Measurements from ENCODE around the gene KLK15. TPM values are rescaled to one million over a fixed set of nuclear protein-coding genes. Genes with fewer than 3 reads are reported as not detected.

The KLK15 gene
- 1.2 TPM for total RNA-seq (ENCODE audit: insufficient read depth, low replicate concordance)

DNA sequence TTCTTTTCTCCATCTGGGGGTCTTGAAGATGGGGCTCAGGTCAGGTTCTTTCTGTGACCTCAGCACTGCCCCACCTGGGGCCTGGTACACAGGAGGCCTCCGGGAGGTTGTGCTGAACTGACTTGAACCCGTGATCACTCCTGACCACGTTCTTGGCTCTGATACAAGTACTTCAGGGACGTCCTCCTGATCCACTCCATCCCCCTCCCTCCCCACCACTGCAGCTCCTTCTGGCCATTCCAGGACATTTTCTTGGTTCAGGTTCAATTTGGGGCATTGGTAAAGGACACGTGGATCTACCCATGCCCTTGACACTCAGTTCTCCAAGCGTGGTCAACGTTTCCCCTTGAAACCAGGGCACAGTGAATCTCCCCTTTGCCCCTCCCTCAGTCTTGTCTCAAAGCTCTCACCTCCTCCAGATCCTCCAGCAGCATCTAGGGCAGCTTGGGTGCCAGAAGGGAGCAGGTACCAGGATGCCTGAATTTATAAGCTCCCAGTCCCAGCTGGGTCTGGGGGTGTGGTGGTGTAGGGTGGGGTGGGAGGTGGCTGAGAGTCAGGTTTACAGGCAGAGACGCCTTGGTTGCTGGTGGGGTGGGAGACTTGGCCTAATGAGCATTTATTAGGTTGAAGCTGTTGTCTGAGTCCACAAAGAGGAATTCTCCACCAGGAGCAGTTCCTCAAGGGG lies at the start of gene KLK15:
Gene KLK15 (minus strand): TSS at position 458 of the 685 bp plus-strand sequence. CDS start 2,082 bp downstream, outside the sequence.
- DNase-seq (ENCODE audit: low spot score) = no peak

DNA sequence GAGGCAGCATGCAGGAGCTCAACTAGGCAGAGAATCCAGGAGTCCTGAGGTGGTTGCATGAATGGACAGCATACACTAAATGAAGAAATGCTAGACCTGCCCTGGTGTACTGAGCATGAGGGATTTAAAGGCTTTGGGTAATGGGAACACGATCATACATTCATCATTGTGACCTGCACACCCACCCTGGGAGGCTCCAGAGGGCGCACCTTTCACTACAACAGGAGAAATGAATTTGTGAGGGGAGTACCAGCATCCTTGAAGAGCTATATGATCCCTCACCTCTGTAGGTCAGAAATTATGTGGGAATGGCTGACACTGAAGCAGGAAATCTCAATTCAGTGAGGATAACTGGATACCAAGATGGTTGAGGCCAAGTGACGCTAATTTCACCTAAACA lies 48.8 kb upstream of the KLK15 start:
- DNase-seq (ENCODE audit: low spot score) = no peak

GRCh38 chr19:50880241-50880640 lies 46.9 kb upstream of the KLK15 start:
- no peak for DNase-seq (ENCODE audit: low spot score)

DNA sequence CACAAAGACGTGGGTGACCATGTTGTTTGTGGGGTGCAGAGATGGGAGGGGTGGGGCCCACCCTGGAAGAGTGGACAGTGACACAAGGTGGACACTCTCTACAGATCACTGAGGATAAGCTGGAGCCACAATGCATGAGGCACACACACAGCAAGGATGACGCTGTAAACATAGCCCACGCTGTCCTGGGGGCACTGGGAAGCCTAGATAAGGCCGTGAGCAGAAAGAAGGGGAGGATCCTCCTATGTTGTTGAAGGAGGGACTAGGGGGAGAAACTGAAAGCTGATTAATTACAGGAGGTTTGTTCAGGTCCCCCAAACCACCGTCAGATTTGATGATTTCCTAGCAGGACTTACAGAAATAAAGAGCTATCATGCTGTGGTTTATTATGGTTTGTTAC lies 45.5 kb upstream of the KLK15 start:
- no peak for DNase-seq (ENCODE audit: low spot score)

GRCh38 chr19:50877338-50877737 lies 44.0 kb upstream of the KLK15 start:
- no peak for DNase-seq (ENCODE audit: low spot score)

DNA sequence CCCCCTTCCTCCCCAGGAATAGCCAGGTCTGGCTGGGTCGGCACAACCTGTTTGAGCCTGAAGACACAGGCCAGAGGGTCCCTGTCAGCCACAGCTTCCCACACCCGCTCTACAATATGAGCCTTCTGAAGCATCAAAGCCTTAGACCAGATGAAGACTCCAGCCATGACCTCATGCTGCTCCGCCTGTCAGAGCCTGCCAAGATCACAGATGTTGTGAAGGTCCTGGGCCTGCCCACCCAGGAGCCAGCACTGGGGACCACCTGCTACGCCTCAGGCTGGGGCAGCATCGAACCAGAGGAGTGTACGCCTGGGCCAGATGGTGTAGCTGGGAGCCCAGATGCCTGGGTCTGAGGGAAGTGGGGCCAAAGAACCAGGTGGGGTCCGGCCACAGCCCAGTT lies 43.1 kb upstream of the KLK15 start:
- no peak for DNase-seq (ENCODE audit: low spot score)

DNA sequence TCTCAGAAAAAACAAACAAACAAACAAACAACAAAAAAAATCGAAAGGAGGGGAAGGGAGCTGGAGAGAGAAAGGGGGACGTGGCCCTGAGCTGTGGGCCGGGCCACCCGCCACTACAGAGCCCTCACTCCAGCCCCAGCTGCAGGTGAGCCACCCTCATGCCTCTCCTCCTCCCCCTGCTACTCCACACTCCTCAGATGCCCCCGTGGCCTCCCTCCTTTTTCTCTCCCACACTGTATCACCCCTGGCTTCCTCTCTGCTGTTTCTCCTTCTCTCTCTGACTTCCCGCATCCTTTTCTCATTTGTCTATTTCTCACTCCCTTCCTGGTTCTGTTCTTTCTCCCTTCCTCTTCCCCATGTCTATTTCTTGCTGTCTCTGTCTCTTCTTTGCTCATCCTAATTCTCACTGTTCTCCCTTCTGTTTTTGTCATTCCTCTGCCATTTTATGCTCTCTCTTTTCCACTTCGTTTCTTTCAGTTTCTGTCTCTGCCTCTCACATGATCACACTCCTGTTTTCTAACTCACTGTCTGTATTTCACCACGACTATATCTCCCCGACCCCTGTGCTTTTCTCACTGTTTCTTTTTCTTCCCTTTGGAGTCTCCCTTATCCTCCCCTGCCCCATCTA lies 42.5 kb upstream of the KLK15 start:
- DNase-seq (ENCODE audit: low spot score) = no peak

DNA sequence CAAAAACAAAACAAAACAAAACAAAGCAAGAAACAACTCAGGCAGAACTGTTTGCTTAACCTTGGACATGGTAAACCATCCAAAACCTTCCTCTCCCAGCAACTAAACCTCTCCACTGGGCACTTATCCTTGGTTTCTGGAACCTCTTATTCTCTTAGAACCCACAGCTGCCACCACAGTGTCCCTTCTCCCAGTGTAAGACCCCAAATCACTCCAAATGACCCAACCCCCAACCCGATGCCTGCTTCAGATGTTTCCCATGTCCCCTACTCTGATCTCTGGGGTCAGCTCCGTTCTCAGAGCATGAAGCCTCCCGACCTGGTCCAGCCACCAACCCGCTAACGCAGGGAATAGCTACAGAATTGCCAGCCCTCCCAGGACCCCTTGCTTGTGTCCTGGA lies 40.8 kb upstream of the KLK15 start:
- no peak for DNase-seq (ENCODE audit: low spot score)

DNA sequence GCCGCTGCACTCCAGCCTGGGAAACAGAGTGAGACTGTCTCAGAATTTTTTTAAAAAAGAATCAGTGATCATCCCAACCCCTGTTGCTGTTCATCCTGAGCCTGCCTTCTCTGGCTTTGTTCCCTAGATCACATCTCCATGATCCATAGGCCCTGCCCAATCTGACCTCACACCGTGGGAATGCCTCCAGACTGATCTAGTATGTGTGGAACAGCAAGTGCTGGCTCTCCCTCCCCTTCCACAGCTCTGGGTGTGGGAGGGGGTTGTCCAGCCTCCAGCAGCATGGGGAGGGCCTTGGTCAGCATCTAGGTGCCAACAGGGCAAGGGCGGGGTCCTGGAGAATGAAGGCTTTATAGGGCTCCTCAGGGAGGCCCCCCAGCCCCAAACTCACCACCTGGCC lies 39.7 kb upstream of the KLK15 start, which contains the start of gene KLK2:
Gene KLK2 (plus strand): TSS at position 384 of the 400 bp plus-strand sequence. CDS start 35 bp downstream, outside the sequence.
- DNase-seq (ENCODE audit: low spot score) = peak; percentile 13

GRCh38 chr19:50870417-50871089 lies 37.2 kb upstream of the KLK15 start:
- DNase-seq (ENCODE audit: low spot score) = no peak

DNA sequence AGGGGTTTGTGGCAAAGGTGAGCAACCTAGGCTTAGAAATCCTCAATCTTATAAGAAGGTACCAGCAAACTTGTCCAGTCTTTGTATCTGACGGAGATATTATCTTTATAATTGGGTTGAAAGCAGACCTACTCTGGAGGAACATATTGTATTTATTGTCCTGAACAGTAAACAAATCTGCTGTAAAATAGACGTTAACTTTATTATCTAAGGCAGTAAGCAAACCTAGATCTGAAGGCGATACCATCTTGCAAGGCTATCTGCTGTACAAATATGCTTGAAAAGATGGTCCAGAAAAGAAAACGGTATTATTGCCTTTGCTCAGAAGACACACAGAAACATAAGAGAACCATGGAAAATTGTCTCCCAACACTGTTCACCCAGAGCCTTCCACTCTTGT lies 36.1 kb upstream of the KLK15 start:
- DNase-seq (ENCODE audit: low spot score) = no peak

DNA sequence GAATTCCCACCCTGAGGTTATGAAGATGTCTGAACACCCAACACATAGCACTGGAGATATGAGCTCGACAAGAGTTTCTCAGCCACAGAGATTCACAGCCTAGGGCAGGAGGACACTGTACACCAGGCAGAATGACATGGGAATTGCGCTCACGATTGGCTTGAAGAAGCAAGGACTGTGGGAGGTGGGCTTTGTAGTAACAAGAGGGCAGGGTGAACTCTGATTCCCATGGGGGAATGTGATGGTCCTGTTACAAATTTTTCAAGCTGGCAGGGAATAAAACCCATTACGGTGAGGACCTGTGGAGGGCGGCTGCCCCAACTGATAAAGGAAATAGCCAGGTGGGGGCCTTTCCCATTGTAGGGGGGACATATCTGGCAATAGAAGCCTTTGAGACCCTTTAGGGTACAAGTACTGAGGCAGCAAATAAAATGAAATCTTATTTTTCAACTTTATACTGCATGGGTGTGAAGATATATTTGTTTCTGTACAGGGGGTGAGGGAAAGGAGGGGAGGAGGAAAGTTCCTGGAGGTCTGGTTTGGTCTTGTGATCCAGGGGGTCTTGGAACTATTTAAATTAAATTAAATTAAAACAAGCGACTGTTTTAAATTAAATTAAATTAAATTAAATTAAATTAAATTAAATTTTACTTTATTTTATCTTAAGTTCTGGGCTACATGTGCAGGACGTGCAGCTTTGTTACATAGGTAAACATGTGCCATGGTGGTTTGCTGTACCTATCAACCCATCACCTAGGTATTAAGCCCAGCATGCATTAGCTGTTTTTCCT lies 28.3 kb upstream of the KLK15 start:
- no peak for DNase-seq (ENCODE audit: low spot score)

DNA sequence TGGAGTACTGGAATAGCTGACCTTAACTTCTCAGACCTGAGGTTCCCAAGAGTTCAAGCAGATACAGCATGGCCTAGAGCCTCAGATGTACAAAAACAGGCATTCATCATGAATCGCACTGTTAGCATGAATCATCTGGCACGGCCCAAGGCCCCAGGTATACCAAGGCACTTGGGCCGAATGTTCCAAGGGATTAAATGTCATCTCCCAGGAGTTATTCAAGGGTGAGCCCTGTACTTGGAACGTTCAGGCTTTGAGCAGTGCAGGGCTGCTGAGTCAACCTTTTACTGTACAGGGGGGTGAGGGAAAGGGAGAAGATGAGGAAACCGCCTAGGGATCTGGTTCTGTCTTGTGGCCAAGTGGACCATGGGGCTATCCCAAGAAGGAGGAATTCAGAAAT lies 27.6 kb upstream of the KLK15 start:
- DNase-seq (ENCODE audit: low spot score) = no peak

GRCh38 chr19:50859849-50860248 lies 26.5 kb upstream of the KLK15 start:
- DNase-seq (ENCODE audit: low spot score) = no peak

GRCh38 chr19:50858886-50859285 lies 25.5 kb upstream of the KLK15 start:
- DNase-seq (ENCODE audit: low spot score) = no peak

DNA sequence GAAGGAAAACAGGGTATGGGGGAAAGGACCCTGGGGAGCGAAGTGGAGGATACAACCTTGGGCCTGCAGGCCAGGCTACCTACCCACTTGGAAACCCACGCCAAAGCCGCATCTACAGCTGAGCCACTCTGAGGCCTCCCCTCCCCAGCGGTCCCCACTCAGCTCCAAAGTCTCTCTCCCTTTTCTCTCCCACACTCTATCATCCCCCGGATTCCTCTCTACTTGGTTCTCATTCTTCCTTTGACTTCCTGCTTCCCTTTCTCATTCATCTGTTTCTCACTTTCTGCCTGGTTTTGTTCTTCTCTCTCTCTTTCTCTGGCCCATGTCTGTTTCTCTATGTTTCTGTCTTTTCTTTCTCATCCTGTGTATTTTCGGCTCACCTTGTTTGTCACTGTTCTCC lies 24.0 kb upstream of the KLK15 start:
- DNase-seq (ENCODE audit: low spot score) = no peak

DNA sequence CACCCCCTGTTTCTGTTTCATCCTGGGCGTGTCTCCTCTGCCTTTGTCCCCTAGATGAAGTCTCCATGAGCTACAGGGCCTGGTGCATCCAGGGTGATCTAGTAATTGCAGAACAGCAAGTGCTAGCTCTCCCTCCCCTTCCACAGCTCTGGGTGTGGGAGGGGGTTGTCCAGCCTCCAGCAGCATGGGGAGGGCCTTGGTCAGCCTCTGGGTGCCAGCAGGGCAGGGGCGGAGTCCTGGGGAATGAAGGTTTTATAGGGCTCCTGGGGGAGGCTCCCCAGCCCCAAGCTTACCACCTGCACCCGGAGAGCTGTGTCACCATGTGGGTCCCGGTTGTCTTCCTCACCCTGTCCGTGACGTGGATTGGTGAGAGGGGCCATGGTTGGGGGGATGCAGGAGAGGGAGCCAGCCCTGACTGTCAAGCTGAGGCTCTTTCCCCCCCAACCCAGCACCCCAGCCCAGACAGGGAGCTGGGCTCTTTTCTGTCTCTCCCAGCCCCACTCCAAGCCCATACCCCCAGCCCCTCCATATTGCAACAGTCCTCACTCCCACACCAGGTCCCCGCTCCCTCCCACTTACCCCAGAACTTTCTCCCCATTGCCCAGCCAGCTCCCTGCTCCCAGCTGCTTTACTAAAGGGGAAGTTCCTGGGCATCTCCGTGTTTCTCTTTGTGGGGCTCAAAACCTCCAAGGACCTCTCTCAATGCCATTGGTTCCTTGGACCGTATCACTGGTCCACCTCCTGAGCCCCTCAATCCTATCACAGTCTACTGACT lies 21.4 kb upstream of the KLK15 start, which contains the start of gene KLK3:
Gene KLK3 (plus strand): TSS at position 280 of the 775 bp plus-strand sequence. CDS start 41 bp downstream, at position 321.
- no peak for DNase-seq (ENCODE audit: low spot score)

DNA sequence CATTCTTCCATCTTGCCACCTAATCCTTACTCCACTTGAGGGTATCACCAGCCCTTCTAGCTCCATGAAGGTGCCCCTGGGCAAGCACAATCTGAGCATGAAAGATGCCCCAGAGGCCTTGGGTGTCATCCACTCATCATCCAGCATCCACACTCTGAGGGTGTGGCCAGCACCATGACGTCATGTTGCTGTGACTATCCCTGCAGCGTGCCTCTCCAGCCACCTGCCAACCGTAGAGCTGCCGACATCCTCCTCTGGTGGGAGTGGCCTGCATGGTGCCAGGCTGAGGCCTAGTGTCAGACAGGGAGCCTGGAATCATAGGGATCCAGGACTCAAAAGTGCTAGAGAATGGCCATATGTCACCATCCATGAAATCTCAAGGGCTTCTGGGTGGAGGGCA lies 18.2 kb upstream of the KLK15 start:
- DNase-seq (ENCODE audit: low spot score) = no peak

DNA sequence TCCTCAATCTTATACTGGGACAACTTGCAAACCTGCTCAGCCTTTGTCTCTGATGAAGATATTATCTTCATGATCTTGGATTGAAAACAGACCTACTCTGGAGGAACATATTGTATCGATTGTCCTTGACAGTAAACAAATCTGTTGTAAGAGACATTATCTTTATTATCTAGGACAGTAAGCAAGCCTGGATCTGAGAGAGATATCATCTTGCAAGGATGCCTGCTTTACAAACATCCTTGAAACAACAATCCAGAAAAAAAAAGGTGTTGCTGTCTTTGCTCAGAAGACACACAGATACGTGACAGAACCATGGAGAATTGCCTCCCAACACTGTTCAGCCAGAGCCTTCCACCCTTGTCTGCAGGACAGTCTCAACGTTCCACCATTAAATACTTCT lies 17.4 kb upstream of the KLK15 start:
- DNase-seq (ENCODE audit: low spot score) = no peak

DNA sequence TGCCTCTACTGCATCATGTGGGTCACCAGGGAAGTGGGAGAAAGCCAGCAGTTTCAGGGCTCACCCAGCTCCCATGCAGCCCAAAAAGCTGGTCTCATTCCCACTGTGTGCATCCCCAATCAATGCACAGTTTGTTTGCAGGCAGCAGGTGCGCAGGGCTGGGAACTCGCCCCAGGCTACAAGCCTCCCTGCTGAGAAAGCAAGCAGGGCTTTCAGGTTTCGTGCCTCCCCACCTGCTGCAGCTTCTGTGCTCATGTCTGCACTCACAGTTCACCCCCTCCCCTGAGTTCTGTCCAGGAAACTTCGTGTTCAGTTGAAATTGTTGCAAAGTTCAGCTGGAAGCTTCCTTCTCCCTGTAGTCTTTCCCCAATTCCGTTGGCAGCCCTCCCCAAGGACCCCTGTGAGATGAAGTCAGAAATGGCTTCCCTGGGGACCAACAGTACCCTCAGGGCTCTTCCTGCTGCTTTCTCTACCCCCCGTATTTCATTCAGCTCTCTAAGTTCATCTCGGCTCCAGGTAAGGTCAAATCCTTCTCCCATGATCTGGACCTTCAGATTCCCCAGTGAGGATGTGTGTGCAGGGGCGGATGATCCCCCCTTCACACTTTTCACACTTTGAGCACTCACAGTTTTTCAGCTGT lies 11.0 kb upstream of the KLK15 start:
- DNase-seq (ENCODE audit: low spot score) = no peak
